K562 (cell line): ENCODE measurements around the gene AAMDC. TPM values are rescaled to one million over a fixed set of nuclear protein-coding genes. Genes with fewer than 3 reads are reported as not detected.

Source experiments
- E2F6 ChIP-seq, 2 experiments: IDR thresholded peaks; 2 replicates each; pipeline ENCODE4 v1.6.1; 2011; ENCODE audit warnings: borderline replicate concordance in 1 of 2, control low read depth in 1 of 2, low read depth in 1 of 2, low read length in 1 of 2, mild to moderate bottlenecking in 1 of 2, mixed read lengths in 1 of 2, moderate library complexity in 1 of 2; ENCODE audit not compliant: insufficient read depth in 1 of 2, insufficient read length in 1 of 2, poor library complexity in 1 of 2, severe bottlenecking in 1 of 2; ENCODE audit errors: extremely low read depth in 1 of 2
- EHMT2 ChIP-seq: fragments of 450-650 bp; IDR thresholded peaks from 2 replicates; pipeline ENCODE4 v1.6.1; 2018; ENCODE audit warnings: antibody characterized with exemption
- MTA2 ChIP-seq: fragments of 450-650 bp; IDR thresholded peaks from 2 replicates; pipeline ENCODE4 v1.6.1; 2016; ENCODE audit warnings: low read depth
- MYC ChIP-seq, 2 experiments: fragments of 250-450 bp in 1 of 2; sonication (Bioruptor Pico) in 1 of 2; IDR thresholded peaks; 2 replicates each; pipeline versions ENCODE4 v1.5.1 to v1.6.1; 2012 to 2021; ENCODE audit warnings: low read depth in 2 of 2, borderline replicate concordance in 1 of 2, improper control_type of control experiment in 1 of 2, low read length in 1 of 2, mild to moderate bottlenecking in 1 of 2, moderate library complexity in 1 of 2
- PHF8 ChIP-seq: fragments of 200-600 bp; sonication (generic); IDR thresholded peaks from 2 replicates; pipeline ENCODE4 v1.6.1; 2012; ENCODE audit warnings: mixed run types, mild to moderate bottlenecking, inconsistent platforms, low read length, moderate library complexity, borderline replicate concordance
- RAD21 ChIP-seq, 2 experiments: fragments of 250-450 bp in 1 of 2; fragments of 450-650 bp in 1 of 2; sonication (Bioruptor Pico) in 1 of 2; formaldehyde crosslinking in 1 of 2; IDR thresholded peaks in 1 of 2; conservative IDR thresholded peaks in 1 of 2; 2 replicates each; pipeline versions ENCODE4 v1.4.0 to v1.8.0; 2020 to 2022; ENCODE audit warnings: mild to moderate bottlenecking in 2 of 2, moderate library complexity in 1 of 2
- SPI1 ChIP-seq: IDR thresholded peaks from 2 replicates; pipeline ENCODE4 v1.6.1; 2011; ENCODE audit warnings: low read depth, low read length, control low read depth, borderline replicate concordance
- TAF7 ChIP-seq: fragments of 450-650 bp; IDR thresholded peaks from 2 replicates; pipeline ENCODE4 v1.6.1; 2016; ENCODE audit warnings: missing genetic modification characterization, missing compliant biosample characterization
- ZNF740 ChIP-seq, 3 experiments: fragments of 200-800 bp in 1 of 3; sonication (Bioruptor generic) in 1 of 3; sonication (generic) in 1 of 3; formaldehyde crosslinking in 1 of 3; IDR thresholded peaks; 2 replicates each; pipeline versions ENCODE4 v1.6.1 to v1.8.0; 2016 to 2022; ENCODE audit warnings: mild to moderate bottlenecking in 2 of 3, missing compliant biosample characterization in 2 of 3, missing genetic modification characterization in 2 of 3, missing genetic modification reagents in 1 of 3
- ZNF76 ChIP-seq: fragments of 250-450 bp; sonication (Bioruptor Pico); IDR thresholded peaks from 2 replicates; pipeline ENCODE4 v1.4.0; 2020; ENCODE audit warnings: mild to moderate bottlenecking, moderate library complexity, borderline replicate concordance
- polyA plus RNA-seq, 8 experiments: library from polyadenylated mRNA; depleted of rRNA in 4 of 8; stranded (reverse) in 5 of 8; unstranded in 3 of 8; fragments of >200 nt; fragmentation: Nextera tagmentation in 2 of 8; fragmentation: Illumina TruSeq in 1 of 8; extraction: Ambion mirVana in 2 of 8; extraction: Trizol in 1 of 8; gene quantifications; 2 replicates each; pipeline versions ENCODE4 v1.2.1 to v1.2.3, GENCODE V29; 2011 to 2014; ENCODE audit warnings: inconsistent platforms in 1 of 8, missing spikeins in 1 of 8
- total RNA-seq, 7 experiments: library from RNA; depleted of rRNA in 6 of 7; stranded (reverse); fragments of >200 nt in 6 of 7; fragmentation: Illumina TruSeq in 2 of 7; extraction: Trizol in 2 of 7; gene quantifications; 2 replicates each; pipeline versions ENCODE4 v1.2.1 to v1.2.3, GENCODE V29; 2011 to 2021; ENCODE audit warnings: low replicate concordance in 1 of 7
- TF ChIP-seq, protein P1 (sequence below), 2 experiments: fragments of 450-650 bp; IDR thresholded peaks; 2 replicates each; pipeline ENCODE4 v1.6.1; 2018; ENCODE audit warnings: mild to moderate bottlenecking in 2 of 2, low read depth in 1 of 2; ENCODE audit not compliant: partially characterized antibody in 2 of 2
- TF ChIP-seq, protein P2 (sequence below): fragments of 250-450 bp; sonication (Bioruptor Pico); IDR thresholded peaks from 2 replicates; pipeline ENCODE4 v1.4.0; 2020; ENCODE audit warnings: mild to moderate bottlenecking
- TF ChIP-seq, protein P3 (sequence below), 3 experiments: IDR thresholded peaks in 2 of 3; conservative IDR thresholded peaks in 1 of 3; 2 replicates each; pipeline ENCODE4 v1.5.1; 2011 to 2012; ENCODE audit warnings: low read length in 3 of 3, mild to moderate bottlenecking in 3 of 3, control low read depth in 2 of 3, improper control_type of control experiment in 1 of 3, inconsistent platforms in 1 of 3, low read depth in 1 of 3, mixed read lengths in 1 of 3, moderate library complexity in 1 of 3; ENCODE audit not compliant: insufficient read depth in 2 of 3

AAMDC gene
- total and polyA plus RNA-seq, 9 of the 15 experiments (the other 6 are each of a cell fraction or from before 2014, with no cell fraction given) = 10.4 to 40.6 (median 15.6) TPM

GRCh38 chr11:77820565-77821348 lies at the start of gene AAMDC, which contains the start of gene RSF1 (continued):
- TF ChIP-seq ZNF740 (CRISPR knock-in tag; IDR thresholded peaks at IDR 0.05) (peak; percentile 98), ZNF740 (tag; IDR thresholded peaks at IDR 0.05) (peak in 1 of 2 experiments; percentile 97; a peak in 2 of 4 replicates), EHMT2 (0 out of 2 replicates have a peak, but pooled peaks have one; percentile 34), RAD21 (CRISPR knock-in tag; conservative IDR thresholded peaks at IDR 0.05 in 1 of 2, IDR thresholded peaks at IDR 0.05 in 1 of 2) (peak; percentile 45 to 46), MYC (IDR thresholded peaks at IDR 0.05; ENCODE audit: low read depth, low read length) (peak; percentile 89), MYC (CRISPR knock-in tag; IDR thresholded peaks at IDR 0.05; ENCODE audit: borderline replicate concordance, low read depth) (no peak), ZNF76 (CRISPR knock-in tag) (no peak), TAF7 (tag) (peak; percentile 92), E2F6 (IDR thresholded peaks at IDR 0.05; ENCODE audit: borderline replicate concordance in 1 of 2, extremely low read depth in 1 of 2, insufficient read depth in 1 of 2, insufficient read length in 1 of 2, low read depth in 1 of 2, low read length in 1 of 2, poor library complexity in 1 of 2, severe bottlenecking in 1 of 2) (peak in 1 of 2 experiments; percentile 61), MTA2 (peak; percentile 17; the same call in 1 of the 2 replicates), PHF8 (peak; percentile 74; the same call in 1 of the 2 replicates), SPI1 (no peak)
- TF ChIP-seq, protein P1, sequence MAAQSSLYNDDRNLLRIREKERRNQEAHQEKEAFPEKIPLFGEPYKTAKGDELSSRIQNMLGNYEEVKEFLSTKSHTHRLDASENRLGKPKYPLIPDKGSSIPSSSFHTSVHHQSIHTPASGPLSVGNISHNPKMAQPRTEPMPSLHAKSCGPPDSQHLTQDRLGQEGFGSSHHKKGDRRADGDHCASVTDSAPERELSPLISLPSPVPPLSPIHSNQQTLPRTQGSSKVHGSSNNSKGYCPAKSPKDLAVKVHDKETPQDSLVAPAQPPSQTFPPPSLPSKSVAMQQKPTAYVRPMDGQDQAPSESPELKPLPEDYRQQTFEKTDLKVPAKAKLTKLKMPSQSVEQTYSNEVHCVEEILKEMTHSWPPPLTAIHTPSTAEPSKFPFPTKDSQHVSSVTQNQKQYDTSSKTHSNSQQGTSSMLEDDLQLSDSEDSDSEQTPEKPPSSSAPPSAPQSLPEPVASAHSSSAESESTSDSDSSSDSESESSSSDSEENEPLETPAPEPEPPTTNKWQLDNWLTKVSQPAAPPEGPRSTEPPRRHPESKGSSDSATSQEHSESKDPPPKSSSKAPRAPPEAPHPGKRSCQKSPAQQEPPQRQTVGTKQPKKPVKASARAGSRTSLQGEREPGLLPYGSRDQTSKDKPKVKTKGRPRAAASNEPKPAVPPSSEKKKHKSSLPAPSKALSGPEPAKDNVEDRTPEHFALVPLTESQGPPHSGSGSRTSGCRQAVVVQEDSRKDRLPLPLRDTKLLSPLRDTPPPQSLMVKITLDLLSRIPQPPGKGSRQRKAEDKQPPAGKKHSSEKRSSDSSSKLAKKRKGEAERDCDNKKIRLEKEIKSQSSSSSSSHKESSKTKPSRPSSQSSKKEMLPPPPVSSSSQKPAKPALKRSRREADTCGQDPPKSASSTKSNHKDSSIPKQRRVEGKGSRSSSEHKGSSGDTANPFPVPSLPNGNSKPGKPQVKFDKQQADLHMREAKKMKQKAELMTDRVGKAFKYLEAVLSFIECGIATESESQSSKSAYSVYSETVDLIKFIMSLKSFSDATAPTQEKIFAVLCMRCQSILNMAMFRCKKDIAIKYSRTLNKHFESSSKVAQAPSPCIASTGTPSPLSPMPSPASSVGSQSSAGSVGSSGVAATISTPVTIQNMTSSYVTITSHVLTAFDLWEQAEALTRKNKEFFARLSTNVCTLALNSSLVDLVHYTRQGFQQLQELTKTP (IDR thresholded peaks at IDR 0.05; ENCODE audit: low read depth in 1 of 2, partially characterized antibody in 2 of 2) = peak; percentile 32 to 56
- TF ChIP-seq, protein P2, sequence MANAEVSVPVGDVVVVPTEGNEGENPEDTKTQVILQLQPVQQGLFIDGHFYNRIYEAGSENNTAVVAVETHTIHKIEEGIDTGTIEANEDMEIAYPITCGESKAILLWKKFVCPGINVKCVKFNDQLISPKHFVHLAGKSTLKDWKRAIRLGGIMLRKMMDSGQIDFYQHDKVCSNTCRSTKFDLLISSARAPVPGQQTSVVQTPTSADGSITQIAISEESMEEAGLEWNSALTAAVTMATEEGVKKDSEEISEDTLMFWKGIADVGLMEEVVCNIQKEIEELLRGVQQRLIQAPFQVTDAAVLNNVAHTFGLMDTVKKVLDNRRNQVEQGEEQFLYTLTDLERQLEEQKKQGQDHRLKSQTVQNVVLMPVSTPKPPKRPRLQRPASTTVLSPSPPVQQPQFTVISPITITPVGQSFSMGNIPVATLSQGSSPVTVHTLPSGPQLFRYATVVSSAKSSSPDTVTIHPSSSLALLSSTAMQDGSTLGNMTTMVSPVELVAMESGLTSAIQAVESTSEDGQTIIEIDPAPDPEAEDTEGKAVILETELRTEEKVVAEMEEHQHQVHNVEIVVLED (CRISPR knock-in tag) = peak; percentile 37; the same call in 1 of the 2 replicates
- TF ChIP-seq, protein P3, sequence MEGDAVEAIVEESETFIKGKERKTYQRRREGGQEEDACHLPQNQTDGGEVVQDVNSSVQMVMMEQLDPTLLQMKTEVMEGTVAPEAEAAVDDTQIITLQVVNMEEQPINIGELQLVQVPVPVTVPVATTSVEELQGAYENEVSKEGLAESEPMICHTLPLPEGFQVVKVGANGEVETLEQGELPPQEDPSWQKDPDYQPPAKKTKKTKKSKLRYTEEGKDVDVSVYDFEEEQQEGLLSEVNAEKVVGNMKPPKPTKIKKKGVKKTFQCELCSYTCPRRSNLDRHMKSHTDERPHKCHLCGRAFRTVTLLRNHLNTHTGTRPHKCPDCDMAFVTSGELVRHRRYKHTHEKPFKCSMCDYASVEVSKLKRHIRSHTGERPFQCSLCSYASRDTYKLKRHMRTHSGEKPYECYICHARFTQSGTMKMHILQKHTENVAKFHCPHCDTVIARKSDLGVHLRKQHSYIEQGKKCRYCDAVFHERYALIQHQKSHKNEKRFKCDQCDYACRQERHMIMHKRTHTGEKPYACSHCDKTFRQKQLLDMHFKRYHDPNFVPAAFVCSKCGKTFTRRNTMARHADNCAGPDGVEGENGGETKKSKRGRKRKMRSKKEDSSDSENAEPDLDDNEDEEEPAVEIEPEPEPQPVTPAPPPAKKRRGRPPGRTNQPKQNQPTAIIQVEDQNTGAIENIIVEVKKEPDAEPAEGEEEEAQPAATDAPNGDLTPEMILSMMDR (IDR thresholded peaks at IDR 0.05 in 2 of 3, conservative IDR thresholded peaks at IDR 0.05 in 1 of 3; ENCODE audit: insufficient read depth in 2 of 3, low read depth in 1 of 3, low read length in 3 of 3) = peak; percentile 70 to 85 (median 73)
